ENCODE results near the gene TIAL1. TPM values are rescaled to one million over a fixed set of nuclear protein-coding genes. Genes with fewer than 3 reads are reported as not detected.
A peak's percentile ranks its signal among the peaks of the same experiment; 100 is the strongest.

The TIAL1 gene
- total and polyA plus RNA-seq, 2 of the 13 experiments (the other 11 are each of a cell fraction or from before 2014, with no cell fraction given): 31.5 to 148 TPM

DNA sequence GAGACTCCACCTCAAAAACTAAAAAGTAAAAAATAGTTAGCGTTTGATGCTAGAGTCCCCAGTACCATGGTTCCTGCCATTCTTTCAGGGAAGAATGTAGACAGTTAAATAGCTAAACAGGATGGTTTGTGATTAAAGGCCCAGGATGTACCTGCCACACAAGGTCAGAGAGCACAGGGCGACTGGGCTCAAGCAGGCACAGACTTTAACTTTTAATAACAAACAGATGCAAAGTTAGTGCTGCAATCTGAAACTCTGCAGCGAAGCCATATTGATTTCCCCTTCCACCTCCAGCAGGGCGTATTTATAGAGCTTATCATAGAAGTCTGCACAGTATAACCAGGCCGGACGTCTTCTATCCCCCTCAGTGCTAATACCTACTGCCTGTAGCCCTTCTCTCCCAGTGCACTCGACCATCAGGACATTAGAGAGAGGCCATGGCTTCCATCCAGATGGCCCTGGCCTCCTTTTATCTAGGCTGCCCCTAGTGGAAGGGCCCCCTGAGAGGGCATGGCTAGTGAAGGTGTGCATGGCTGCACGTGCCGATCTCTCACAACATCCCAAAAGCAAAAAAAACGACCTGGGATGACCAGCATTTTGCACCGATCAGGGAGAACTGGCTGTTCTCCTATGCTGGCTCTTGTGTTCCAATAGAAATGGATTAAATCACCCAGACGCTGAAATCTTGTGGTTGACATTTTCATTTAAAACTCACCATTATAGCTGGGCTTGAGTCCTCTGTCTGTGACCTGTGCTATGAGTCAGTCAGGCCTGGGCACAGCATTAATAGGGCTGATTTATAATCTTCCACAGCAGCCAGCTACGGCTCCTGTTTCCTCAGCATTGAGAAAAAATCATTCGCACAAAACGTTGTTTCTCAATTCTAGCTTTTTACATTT lies 46.8 kb upstream of the TIAL1 start (continued):
- no peak for TF ChIP-seq ZSCAN5A (CRISPR knock-in tag; IDR thresholded peaks at IDR 0.05; ENCODE audit: borderline replicate concordance)
- TF ChIP-seq KLF9 (CRISPR knock-in tag; IDR thresholded peaks at IDR 0.05; ENCODE audit: low read depth): no peak
- TF ChIP-seq, protein P1, sequence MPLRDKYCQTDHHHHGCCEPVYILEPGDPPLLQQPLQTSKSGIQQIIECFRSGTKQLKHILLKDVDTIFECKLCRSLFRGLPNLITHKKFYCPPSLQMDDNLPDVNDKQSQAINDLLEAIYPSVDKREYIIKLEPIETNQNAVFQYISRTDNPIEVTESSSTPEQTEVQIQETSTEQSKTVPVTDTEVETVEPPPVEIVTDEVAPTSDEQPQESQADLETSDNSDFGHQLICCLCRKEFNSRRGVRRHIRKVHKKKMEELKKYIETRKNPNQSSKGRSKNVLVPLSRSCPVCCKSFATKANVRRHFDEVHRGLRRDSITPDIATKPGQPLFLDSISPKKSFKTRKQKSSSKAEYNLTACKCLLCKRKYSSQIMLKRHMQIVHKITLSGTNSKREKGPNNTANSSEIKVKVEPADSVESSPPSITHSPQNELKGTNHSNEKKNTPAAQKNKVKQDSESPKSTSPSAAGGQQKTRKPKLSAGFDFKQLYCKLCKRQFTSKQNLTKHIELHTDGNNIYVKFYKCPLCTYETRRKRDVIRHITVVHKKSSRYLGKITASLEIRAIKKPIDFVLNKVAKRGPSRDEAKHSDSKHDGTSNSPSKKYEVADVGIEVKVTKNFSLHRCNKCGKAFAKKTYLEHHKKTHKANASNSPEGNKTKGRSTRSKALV (CRISPR knock-in tag; IDR thresholded peaks at IDR 0.05): no peak
- TF ChIP-seq PHB2 (IDR thresholded peaks at IDR 0.05; ENCODE audit: partially characterized antibody): no peak
- peak; percentile 38; the same call in 1 of the 2 replicates for TF ChIP-seq TBX2 (CRISPR knock-in tag; IDR thresholded peaks at IDR 0.05; ENCODE audit: borderline replicate concordance)
- TF ChIP-seq, protein P2, sequence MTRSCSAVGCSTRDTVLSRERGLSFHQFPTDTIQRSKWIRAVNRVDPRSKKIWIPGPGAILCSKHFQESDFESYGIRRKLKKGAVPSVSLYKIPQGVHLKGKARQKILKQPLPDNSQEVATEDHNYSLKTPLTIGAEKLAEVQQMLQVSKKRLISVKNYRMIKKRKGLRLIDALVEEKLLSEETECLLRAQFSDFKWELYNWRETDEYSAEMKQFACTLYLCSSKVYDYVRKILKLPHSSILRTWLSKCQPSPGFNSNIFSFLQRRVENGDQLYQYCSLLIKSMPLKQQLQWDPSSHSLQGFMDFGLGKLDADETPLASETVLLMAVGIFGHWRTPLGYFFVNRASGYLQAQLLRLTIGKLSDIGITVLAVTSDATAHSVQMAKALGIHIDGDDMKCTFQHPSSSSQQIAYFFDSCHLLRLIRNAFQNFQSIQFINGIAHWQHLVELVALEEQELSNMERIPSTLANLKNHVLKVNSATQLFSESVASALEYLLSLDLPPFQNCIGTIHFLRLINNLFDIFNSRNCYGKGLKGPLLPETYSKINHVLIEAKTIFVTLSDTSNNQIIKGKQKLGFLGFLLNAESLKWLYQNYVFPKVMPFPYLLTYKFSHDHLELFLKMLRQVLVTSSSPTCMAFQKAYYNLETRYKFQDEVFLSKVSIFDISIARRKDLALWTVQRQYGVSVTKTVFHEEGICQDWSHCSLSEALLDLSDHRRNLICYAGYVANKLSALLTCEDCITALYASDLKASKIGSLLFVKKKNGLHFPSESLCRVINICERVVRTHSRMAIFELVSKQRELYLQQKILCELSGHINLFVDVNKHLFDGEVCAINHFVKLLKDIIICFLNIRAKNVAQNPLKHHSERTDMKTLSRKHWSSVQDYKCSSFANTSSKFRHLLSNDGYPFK (CRISPR knock-in tag; IDR thresholded peaks at IDR 0.05; ENCODE audit: borderline replicate concordance): no peak
- no peak for TF ChIP-seq ZNF335 (CRISPR knock-in tag; IDR thresholded peaks at IDR 0.05)
- no peak for TF ChIP-seq ZNF501 (CRISPR knock-in tag; IDR thresholded peaks at IDR 0.05)
- no peak for TF ChIP-seq IRX3 (CRISPR knock-in tag; IDR thresholded peaks at IDR 0.05; ENCODE audit: borderline replicate concordance, low read depth)
- no peak for TF ChIP-seq ZNF234 (CRISPR knock-in tag; conservative IDR thresholded peaks at IDR 0.05)
- no peak for TF ChIP-seq DR1 (CRISPR knock-in tag; IDR thresholded peaks at IDR 0.05)
- peak; percentile 54; the same call in 1 of the 2 replicates for TF ChIP-seq POGZ (CRISPR knock-in tag; IDR thresholded peaks at IDR 0.05)
- TF ChIP-seq ZNF562 (CRISPR knock-in tag; IDR thresholded peaks at IDR 0.05; ENCODE audit: borderline replicate concordance): no peak
- TF ChIP-seq SIN3A (IDR thresholded peaks at IDR 0.05; ENCODE audit: borderline replicate concordance, low read depth, low read length): no peak
- TF ChIP-seq, protein P3, sequence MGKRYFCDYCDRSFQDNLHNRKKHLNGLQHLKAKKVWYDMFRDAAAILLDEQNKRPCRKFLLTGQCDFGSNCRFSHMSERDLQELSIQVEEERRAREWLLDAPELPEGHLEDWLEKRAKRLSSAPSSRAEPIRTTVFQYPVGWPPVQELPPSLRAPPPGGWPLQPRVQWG (CRISPR knock-in tag; IDR thresholded peaks at IDR 0.05; ENCODE audit: borderline replicate concordance, low read depth): no peak
- TF ChIP-seq ERF (CRISPR knock-in tag; IDR thresholded peaks at IDR 0.05): peak; percentile 9; the same call in 1 of the 2 replicates
- no peak for TF ChIP-seq AKAP8 (CRISPR knock-in tag; IDR thresholded peaks at IDR 0.05)

Data from HepG2 (cell line).